Stimulated activated CD4-positive, alpha-beta T cell treated with anti-CD3 and anti-CD28 coated beads, Interleukin-4, amount 100 ng/mL, for 24 hours (primary cell): ENCODE data around the gene ENGASE.

ENCODE experiments used
- DNase-seq: peaks from one replicate; pipeline ENCODE4 v3.0.0-alpha.2; 2020

ENGASE gene

DNA sequence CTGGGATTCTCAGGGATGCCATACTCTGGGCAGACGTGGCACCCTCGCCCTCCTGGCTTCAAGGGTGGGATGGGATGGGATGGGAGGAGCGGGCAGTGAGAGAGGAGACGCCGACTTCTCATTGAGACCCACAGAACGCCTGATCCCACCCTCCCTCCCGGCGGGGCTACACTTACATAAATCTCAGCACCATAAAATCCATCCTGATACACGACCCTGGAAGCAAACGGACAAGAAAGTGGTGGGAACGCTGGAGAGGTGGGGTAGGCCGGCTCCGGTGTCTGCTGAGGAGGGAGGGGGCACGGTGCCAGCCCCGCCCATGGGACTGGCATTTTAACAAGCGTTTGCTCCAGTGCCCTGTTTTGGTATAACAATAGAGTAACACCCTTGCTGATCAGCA lies 21.9 kb downstream of the ENGASE start:
- DNase-seq = no peak

DNA sequence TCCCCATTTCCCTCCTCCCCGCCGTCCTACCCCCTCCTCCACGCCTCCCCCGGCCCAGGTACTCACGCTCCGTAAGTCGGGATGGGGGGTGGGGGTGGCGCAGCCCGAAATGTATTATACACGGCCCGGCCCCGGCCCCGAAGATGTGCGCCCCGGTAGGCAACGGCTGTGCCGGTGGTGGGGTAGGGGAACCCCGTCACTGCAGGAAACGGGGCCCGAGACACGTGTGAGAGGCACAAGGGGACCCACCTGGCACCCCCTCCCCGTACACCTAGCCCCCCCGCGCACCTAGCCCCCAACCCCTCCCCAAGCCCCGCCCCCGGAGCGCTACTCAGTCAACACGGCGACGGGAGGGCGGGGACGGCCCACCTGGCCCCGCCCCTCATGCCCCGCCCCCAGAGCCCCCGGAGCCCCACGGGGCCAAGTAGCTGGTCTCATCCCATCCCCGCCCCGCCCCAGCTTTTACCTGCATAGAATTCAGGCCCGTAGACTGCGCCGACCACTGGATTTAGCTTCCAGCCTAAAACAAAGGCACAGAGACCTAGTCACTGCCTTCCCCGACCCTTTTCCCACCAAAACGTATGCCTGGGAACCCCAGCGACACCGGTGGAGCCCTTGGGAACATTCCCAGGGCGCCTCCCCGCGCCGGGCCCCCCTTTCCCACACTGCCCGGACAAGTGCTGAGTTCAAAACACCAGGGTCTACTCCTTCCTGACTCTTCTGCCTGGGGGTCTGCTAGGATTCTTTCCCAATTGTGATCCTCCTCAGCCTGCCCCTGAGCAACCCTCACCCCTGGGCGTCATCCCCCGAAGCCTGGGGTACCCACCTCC lies 22.8 kb downstream of the ENGASE start:
- DNase-seq = no peak

- no peak for DNase-seq
Measured at GRCh38 chr17:79098282-79098867, 23.8 kb downstream of the ENGASE start.

GRCh38 chr17:79100405-79100804 lies 25.8 kb downstream of the ENGASE start:
- no peak for DNase-seq

DNA sequence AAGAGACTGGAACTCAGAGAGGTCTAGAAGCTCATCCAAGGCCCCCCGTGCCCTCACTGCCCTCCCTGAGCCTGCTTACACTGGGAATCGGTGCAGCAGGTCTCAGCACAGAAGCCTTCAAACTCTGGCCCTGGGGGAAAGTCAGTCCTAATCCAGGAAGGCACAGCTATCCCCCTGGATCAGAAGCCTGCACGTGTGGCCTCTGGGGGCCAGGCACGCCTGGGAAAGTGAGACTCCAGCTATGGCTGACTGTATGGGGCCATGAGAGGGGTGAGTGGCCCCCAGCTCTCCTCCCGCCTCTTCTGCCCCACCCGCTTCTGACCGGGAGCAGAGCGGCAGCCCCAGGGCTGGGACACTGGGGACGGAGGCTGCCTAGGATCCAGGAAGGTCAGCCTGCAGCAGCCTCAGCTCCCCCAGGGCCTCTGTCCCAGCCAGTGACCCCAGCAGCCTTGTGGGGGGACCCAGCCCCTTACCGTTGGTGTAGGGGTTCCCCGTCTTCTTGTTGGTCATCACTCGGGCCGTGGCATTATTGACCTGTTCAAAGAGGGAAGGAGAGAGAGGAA lies 26.6 kb downstream of the ENGASE start:
- DNase-seq = no peak

DNA sequence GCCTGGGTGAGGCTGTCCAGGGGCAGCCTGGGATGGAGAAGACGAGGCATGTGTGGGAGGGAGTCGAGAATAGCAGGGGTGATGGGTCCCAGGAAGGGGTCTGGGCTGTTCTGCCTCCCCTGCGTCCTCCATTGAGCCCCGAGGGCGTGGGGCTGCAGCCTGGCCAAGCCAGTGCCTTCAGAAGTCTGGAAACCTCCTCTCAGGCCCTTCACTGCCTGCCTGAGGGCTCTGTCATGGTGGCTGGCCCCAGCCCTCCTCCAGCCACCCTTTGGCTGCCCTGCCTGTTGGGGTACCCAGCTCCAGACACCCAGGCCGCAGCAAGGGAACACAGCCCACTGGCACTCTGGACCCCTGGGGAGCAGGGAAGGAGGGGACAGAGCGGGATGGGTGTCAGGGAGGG lies 27.6 kb downstream of the ENGASE start:
- no peak for DNase-seq

DNA sequence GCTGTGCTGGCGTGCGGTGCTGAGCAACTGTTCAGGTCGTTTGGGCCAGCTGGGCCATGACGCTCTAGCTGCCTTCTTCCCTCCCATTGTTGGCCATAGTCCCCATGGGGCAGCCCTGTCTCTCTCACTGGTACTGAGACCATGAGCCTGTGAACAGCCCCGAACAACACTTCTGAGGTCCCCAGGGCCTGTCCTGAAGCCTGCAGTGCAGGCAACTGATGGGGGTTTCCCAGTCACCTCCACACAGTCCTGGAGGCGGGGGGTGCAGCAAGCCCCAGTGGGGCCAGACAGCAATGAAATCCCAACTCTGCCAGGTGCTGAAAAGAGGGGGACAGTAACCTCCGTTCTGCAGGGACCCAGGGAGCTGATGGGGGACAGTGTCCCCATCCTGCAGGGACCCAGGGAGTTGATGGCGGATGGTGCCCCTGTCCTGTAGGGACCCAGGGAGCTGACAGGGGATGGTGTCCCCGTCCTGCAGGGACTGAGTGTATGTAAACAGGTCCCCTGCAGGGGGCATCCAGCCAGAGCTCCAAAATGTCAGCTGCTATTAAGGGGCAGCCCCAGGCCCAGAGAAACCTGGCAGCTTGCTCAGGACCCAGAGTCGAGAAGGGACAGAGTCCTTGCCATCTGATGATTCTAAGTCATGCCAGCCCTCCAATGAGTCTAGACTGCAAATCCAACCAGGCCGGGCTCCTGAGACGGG lies 30.4 kb downstream of the ENGASE start:
- DNase-seq = no peak

DNA sequence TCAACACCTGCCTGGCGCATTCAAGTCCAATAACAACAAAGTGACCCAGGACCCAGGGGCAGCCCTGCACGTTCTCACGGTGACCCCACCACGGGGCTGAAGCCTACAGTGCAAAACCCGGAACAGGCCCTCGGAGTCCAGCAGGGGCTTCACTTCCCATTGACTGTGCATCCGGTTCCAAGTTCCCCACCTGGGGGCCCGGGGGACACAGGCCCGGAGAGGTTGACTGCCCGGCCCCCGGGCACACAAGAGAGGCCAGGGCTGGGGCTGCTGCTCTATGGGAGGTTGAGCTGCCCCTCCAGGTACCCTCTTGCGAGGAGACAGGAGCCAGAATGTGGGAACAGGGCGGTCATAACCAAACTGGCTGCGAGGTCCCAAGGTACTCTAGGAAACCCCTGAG lies 31.3 kb downstream of the ENGASE start:
- no peak for DNase-seq

DNA sequence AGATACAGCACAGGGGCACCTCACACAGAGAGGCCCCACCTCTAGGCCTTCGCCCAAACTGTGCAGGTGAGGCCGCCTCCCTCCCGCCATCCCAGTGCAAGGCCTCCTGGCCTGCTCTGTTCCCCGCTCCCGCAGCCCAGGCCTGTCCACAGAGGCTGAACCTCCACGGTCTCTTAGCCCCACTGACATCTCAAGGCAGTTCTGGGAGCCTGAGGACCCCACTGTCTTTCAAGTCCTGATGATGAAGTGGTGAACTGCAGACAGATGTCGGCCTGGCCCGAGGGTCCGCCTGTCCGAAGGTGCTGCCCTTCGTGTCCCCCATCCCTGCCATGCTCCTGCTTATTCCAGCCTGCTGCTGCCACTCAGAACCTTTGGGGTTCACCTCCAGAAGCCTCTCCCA lies 32.3 kb downstream of the ENGASE start:
- no peak for DNase-seq

- no peak for DNase-seq
Measured at GRCh38 chr17:79107499-79108231, 33.0 kb downstream of the ENGASE start.

DNA sequence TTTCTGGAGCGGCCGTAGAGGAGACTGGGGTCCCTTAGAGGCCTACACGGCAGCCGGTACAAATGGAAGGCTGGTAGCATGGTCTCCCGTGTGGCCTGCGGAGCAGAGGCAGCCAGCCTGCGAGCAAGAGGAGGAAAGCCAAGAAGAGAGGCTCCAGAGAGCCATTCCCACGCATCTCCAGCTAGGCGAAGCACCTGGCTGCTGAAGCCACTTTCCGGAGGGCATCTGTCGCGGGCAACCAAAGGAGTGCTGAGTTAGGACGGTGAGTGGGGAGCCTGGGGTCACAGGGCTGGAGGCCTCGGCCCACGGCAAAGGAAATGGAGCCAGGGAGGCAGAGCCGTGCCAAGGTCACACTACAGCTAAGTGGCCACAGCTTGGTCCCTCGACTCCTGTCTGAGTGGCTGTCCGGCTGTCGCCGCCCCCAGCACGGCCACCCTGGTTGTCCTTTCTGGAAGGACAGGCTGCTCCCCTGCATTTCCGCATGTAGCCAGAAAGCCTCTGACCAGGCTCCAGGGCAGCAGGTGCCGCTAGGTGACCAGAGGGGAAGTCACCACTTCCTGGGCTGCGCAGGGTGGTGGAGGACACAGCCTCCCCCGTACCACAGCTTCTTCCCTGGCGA lies 33.7 kb downstream of the ENGASE start:
- DNase-seq = no peak

DNA sequence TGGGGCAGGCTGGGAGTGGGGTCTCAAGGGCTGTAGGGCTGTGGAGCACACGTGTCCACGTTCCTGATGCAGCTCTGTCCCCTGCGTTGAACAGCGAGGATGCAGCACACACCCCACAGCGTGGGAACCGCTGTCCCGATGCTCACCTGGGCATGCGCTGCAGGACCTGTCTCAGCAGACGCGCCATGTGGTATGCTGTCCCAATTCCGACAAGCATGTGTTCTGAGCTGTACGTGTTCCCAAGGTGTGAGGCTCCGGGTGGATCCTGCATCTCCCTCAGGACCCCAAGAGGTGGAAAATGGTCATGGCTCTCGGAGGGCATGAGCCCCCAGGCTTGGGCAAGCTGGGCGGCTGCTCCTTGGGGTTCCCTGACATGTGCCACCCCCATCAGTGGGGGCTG lies 34.2 kb downstream of the ENGASE start:
- DNase-seq = no peak

- no peak for DNase-seq
Measured at GRCh38 chr17:79109584-79109983, 35.0 kb downstream of the ENGASE start.

DNA sequence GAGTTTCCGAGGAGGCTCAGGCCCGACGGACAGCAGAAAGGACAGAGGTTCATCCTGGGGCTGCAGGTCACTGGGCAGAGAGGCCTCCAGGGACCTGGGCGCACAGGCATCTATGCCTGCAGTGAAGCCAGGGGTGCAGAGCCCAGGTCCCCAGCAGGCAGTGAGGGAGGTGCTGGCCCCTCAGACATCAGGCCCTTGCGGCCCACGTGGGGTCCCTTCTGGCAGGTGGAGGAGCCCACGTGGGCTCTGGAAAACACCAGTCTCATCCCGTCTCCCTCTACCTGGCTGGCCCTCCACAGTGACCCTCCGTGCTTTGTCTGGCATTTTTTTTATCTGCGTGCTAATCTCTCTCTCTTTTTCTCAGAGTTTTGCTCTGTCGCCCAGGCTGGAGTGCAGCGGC lies 36.5 kb downstream of the ENGASE start:
- DNase-seq = no peak

GRCh38 chr17:79112471-79112870 lies 37.8 kb downstream of the ENGASE start:
- DNase-seq = no peak

GRCh38 chr17:79113699-79114457 lies 39.3 kb downstream of the ENGASE start:
- DNase-seq = no peak

DNA sequence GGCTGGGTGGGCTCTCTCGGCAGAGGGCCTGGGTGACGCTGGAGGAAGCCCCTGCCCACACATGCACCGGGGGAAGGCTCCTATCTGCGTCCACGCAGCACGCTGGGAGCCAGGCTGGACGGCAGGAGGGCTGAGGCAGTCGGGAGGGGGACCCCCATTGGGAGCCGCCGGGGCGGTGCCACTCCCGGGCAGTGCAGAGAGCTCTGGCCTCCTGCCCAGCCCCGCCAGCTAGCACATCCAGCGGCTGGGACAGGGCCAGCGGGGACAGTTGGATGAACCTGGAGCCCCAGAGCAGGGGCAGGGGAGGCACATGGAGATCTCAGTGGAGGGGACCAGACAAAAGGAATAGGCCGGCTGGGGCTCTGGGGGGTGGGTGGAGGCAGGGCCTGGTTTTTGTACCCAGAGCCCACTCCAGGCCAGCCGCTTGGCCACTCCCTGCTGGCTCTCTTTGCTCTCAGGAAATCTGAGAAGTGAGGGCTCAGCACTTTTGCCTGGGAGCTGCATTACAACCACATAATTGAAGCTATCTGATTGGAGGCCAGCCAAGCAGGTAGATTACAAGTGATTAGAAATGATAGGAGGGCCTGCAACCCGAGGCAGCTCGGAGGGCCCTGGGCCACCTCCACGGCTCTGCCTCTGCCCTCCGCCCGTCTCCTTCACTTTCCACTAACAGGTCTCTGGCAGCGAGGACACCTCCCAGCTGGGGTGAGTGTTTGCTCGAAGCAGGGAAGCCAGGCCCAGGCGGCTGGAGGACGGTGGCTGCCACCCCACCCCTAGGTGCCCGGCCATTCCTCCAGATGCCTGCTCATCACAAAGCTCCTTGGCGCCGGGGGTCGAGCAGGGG lies 40.1 kb downstream of the ENGASE start:
- DNase-seq = no peak

GRCh38 chr17:79115487-79115886 lies 40.9 kb downstream of the ENGASE start:
- no peak for DNase-seq

- DNase-seq = no peak
Measured at GRCh38 chr17:79116575-79117368, 42.1 kb downstream of the ENGASE start.

- DNase-seq = no peak
Measured at GRCh38 chr17:79117905-79118487, 43.4 kb downstream of the ENGASE start.
